Endothelial cell of umbilical vein (primary cell): ENCODE data around the gene USP51. TPM values are rescaled to one million over a fixed set of nuclear protein-coding genes. Genes with fewer than 3 reads are reported as not detected.

Source experiments
- BruUV-seq: library from RNA; stranded (reverse); fragments of 400-500 nt; replicated peaks from 2 replicates; lab custom pipeline; 2021; lab: Mats Ljungman, UMichigan
- CTCF ChIA-PET: fragments of 300-600, 350-600 bp; sonication (Branson Sonifier 250); formaldehyde crosslinking; loops from one replicate; lab custom pipeline; 2021; ENCODE audit warnings: antibody characterized with exemption, inconsistent platforms; lab: Charles Lee
- POLR2A ChIA-PET: fragments of 300-600, 350-600 bp; sonication (Branson Sonifier 250); formaldehyde crosslinking; loops from one replicate; lab custom pipeline; 2021; ENCODE audit warnings: antibody characterized with exemption, inconsistent platforms; lab: Charles Lee
- DNase-seq: peaks from one replicate; pipeline ENCODE4 v3.0.0-alpha.2; 2011; ENCODE audit warnings: low read depth, low spot score
- FAIRE-seq: peaks from 2 replicates; lab custom pipeline; 2011; peaks lifted over from hg19 to GRCh38; lab: Jason Lieb, UNC
- H2AFZ ChIP-seq: 2 replicates; pipeline ENCODE4 v1.6.0; 2012; ENCODE audit warnings: low read depth, low read length, control low read depth, inconsistent platforms
- H3K27ac ChIP-seq: 2 replicates; pipeline ENCODE4 v1.5.1; 2011; ENCODE audit warnings: low read depth, mild to moderate bottlenecking, control low read depth, low read length, moderate library complexity; ENCODE audit not compliant: insufficient read depth
- H3K27me3 ChIP-seq, 2 experiments: 2 replicates each; pipeline versions ENCODE4 v1.6.0 to v1.6.1; 2011; ENCODE audit warnings: low read length in 2 of 2, mixed read lengths in 1 of 2; ENCODE audit not compliant: control insufficient read depth in 2 of 2, insufficient read depth in 2 of 2
- H3K36me3 ChIP-seq, 2 experiments: 2 replicates in 1 of 2; 3 replicates in 1 of 2; pipeline ENCODE4 v1.5.1; 2011; ENCODE audit warnings: low read length in 2 of 2, mild to moderate bottlenecking in 1 of 2, moderate library complexity in 1 of 2; ENCODE audit not compliant: control insufficient read depth in 2 of 2, insufficient read depth in 2 of 2; ENCODE audit errors: extremely low read depth in 1 of 2
- H3K4me1 ChIP-seq: 3 replicates; pipeline ENCODE4 v1.5.1; 2011; ENCODE audit warnings: mild to moderate bottlenecking, low read length; ENCODE audit not compliant: control insufficient read depth, insufficient read depth; ENCODE audit errors: extremely low read depth
- H3K4me2 ChIP-seq: 2 replicates; pipeline ENCODE4 v1.6.1; 2011; ENCODE audit warnings: low read length, control low read depth, mixed read lengths; ENCODE audit not compliant: insufficient read depth
- H3K4me3 ChIP-seq, 3 experiments: fragments of 200-600 bp in 1 of 3; sonication (generic), shearing (Covaris generic) in 1 of 3; replicated peaks in 1 of 3; 2 replicates each; pipeline ENCODE4 v1.5.1; 2011 to 2016; ENCODE audit warnings: control low read depth in 3 of 3, low read length in 3 of 3, mild to moderate bottlenecking in 2 of 3, inconsistent platforms in 1 of 3, low read depth in 1 of 3, moderate library complexity in 1 of 3; ENCODE audit not compliant: insufficient read depth in 1 of 3
- H3K79me2 ChIP-seq: 2 replicates; pipeline ENCODE4 v1.6.0; 2012; ENCODE audit warnings: low read length, inconsistent platforms; ENCODE audit not compliant: control insufficient read depth, insufficient read depth
- H3K9ac ChIP-seq: replicated peaks from 2 replicates; pipeline ENCODE3; 2011; ENCODE audit warnings: low read length, control low read depth; ENCODE audit not compliant: insufficient read depth; ENCODE audit errors: extremely low read depth
- H3K9me1 ChIP-seq: replicated peaks from 3 replicates; pipeline ENCODE4 v1.6.0; 2011; ENCODE audit warnings: mild to moderate bottlenecking, low read length; ENCODE audit not compliant: control insufficient read depth, insufficient read depth; ENCODE audit errors: extremely low read depth
- H3K9me3 ChIP-seq: replicated peaks from 2 replicates; pipeline ENCODE4 v1.5.1; 2012; ENCODE audit warnings: low read length, inconsistent platforms; ENCODE audit not compliant: control insufficient read depth, insufficient read depth
- H4K20me1 ChIP-seq: replicated peaks from 2 replicates; pipeline ENCODE3; 2011; ENCODE audit warnings: mild to moderate bottlenecking, low read length; ENCODE audit not compliant: control insufficient read depth, insufficient read depth; ENCODE audit errors: extremely low read depth
- EZH2 ChIP-seq: IDR thresholded peaks from 2 replicates; pipeline ENCODE4 v1.6.1; 2012; ENCODE audit warnings: borderline replicate concordance, low read depth, mild to moderate bottlenecking, moderate library complexity, low read length, inconsistent platforms; ENCODE audit not compliant: severe bottlenecking
- FOS ChIP-seq: IDR thresholded peaks from 2 replicates; pipeline ENCODE4 v1.6.1; 2011; ENCODE audit warnings: mild to moderate bottlenecking, low read length, moderate library complexity, borderline replicate concordance; ENCODE audit not compliant: insufficient read depth
- GATA2 ChIP-seq: IDR thresholded peaks from 2 replicates; pipeline ENCODE4 v1.7.0; 2011; ENCODE audit warnings: low read depth, mild to moderate bottlenecking, moderate library complexity, mixed read lengths, low read length; ENCODE audit not compliant: insufficient read length, insufficient read depth
- JUN ChIP-seq: IDR thresholded peaks from 2 replicates; pipeline ENCODE4 v1.6.1; 2011; ENCODE audit warnings: borderline replicate concordance, low read depth; ENCODE audit not compliant: insufficient read length, insufficient read depth
- MYC ChIP-seq: IDR thresholded peaks from one replicate; pipeline ENCODE4 v1.6.1; 2011; ENCODE audit warnings: mild to moderate bottlenecking, low read depth, low read length
- POLR2A ChIP-seq: IDR thresholded peaks from 2 replicates; pipeline ENCODE4 v1.6.1; 2012; ENCODE audit warnings: low read depth, mild to moderate bottlenecking, control low read depth, low read length
- POLR2AphosphoS5 ChIP-seq: IDR thresholded peaks from 2 replicates; pipeline ENCODE4 v1.6.1; 2012; ENCODE audit warnings: low read depth, mild to moderate bottlenecking, control low read depth, low read length, moderate library complexity; ENCODE audit not compliant: insufficient read depth
- dilution Hi-C: fragments of 300-500 bp; cut with MboI; formaldehyde crosslinking; loops from one replicate; pipeline ENCODE4 v1.15.0; 2019; ENCODE audit warnings: low sequenced_read_pairs; ENCODE audit not compliant: extremely low pct_ligation_motif_present
- intact Hi-C: fragments of 100-400 bp; cut with micrococcal nuclease; formaldehyde crosslinking; loops from one replicate; pipeline ENCODE4 v1.10.0; 2022
- polyA plus RNA-seq, 4 experiments: library from polyadenylated mRNA; depleted of rRNA in 3 of 4; stranded (reverse) in 3 of 4; unstranded in 1 of 4; fragments of >200 nt; gene quantifications; 2 replicates each; pipeline versions ENCODE4 v1.2.1 to v1.2.3, GENCODE V29; 2011 to 2012; ENCODE audit warnings: missing spikeins in 1 of 4
- total RNA-seq: library from RNA; stranded (reverse); gene quantifications from 2 replicates; pipeline ENCODE4 v1.2.3, GENCODE V29; 2021
- TF ChIP-seq, protein P1 (sequence below): IDR thresholded peaks from 2 replicates; pipeline ENCODE4 v1.6.1; 2011; ENCODE audit not compliant: insufficient read depth, insufficient read length
- TF ChIP-seq, protein P2 (sequence below), 2 donors: IDR thresholded peaks; 1 replicate in 1 of 2; 2 replicates in 1 of 2; pipeline ENCODE4 v1.5.1; 2011; ENCODE audit warnings: low read length in 2 of 2, mild to moderate bottlenecking in 2 of 2, moderate library complexity in 2 of 2, control low read depth in 1 of 2, inconsistent platforms in 1 of 2, low read depth in 1 of 2; ENCODE audit not compliant: insufficient read depth in 1 of 2; ENCODE audit errors: extremely low read depth in 1 of 2

USP51 gene
- total and polyA plus RNA-seq, 2 donors (not counting 3 experiments of a cell fraction or from before 2014, with no cell fraction given), result 0.77 to 0.86 TPM

DNA sequence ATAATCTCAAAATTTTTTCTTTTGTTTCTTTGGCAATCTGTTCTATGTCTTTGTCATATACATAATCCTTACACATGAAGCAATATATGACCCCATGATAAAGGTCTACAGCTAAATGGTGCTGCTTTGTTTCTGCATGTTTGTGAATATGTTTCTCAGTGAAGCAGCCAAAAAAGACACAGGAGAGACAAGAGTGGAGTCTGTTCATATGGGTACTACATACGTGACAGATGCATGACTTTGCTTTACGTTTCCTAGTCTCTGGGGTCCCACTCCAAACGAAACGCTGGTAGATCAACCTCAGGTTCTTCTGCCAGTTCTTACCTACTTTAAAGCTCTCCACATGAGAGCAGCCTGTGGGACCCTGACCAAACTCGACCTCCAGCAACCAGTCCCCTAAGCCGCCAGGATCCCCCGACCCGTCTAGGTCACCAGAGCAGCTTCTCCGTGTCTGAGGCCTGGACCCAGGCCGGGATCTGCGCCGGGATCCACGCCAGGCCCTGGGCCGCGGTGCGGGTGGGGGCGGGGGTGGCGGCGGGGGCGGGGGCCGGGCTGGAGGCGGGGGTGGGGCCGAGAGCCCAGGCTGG lies 1.5 kb downstream of the USP51 start:
- TF ChIP-seq GATA2 (no peak), MYC (no peak), POLR2A (no peak), POLR2AphosphoS5 (no peak), FOS (no peak), EZH2 (no peak), JUN (no peak)
- TF ChIP-seq, protein P1, sequence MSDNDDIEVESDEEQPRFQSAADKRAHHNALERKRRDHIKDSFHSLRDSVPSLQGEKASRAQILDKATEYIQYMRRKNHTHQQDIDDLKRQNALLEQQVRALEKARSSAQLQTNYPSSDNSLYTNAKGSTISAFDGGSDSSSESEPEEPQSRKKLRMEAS, result no peak
- TF ChIP-seq, protein P2, sequence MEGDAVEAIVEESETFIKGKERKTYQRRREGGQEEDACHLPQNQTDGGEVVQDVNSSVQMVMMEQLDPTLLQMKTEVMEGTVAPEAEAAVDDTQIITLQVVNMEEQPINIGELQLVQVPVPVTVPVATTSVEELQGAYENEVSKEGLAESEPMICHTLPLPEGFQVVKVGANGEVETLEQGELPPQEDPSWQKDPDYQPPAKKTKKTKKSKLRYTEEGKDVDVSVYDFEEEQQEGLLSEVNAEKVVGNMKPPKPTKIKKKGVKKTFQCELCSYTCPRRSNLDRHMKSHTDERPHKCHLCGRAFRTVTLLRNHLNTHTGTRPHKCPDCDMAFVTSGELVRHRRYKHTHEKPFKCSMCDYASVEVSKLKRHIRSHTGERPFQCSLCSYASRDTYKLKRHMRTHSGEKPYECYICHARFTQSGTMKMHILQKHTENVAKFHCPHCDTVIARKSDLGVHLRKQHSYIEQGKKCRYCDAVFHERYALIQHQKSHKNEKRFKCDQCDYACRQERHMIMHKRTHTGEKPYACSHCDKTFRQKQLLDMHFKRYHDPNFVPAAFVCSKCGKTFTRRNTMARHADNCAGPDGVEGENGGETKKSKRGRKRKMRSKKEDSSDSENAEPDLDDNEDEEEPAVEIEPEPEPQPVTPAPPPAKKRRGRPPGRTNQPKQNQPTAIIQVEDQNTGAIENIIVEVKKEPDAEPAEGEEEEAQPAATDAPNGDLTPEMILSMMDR (IDR thresholded peaks at IDR 0.05; ENCODE audit: extremely low read depth in 1 of 2, insufficient read depth in 1 of 2, low read depth in 1 of 2, low read length in 2 of 2), result no peak
- peak overlapping the region in 2 of 3 experiments; percentile 5 to 70 for H3K4me3 ChIP-seq
- peaks cover 2% of the 10 kb centered on the region for H3K4me1 ChIP-seq
- no peak overlapping the region for H3K9ac ChIP-seq
- POLR2A ChIA-PET, result interaction anchor here (1.3 kb wide), 1 partner anchor 36 kb away, joined by 4 read pairs; the partner anchor contains the start of gene MAGEH1
- no peaks in the 10 kb centered on the region for H3K27me3 ChIP-seq
- no peak overlapping the region for H3K27ac ChIP-seq
- FAIRE-seq (no peak), DNase-seq (peak; percentile 2)
- intact Hi-C loops (no loop called here), dilution Hi-C loops (no loop called here)
- H4K20me1 ChIP-seq, result no peaks in the 10 kb centered on the region
- peak overlapping the region; percentile 12 for H3K4me2 ChIP-seq
- no peaks in the 10 kb centered on the region for H3K9me1 ChIP-seq
- CTCF ChIA-PET, result interaction anchor here (1.1 to 2.0 kb wide), 5 partner anchors 62 to 761 kb away, joined by 3 to 32 read pairs (median 4); partner anchors contain the start of gene RRAGB
- H3K9me3 ChIP-seq, result no peaks in the 10 kb centered on the region
- H2AFZ ChIP-seq, result peak overlapping the region; percentile 77
- H3K79me2 ChIP-seq, result no peaks in the 10 kb centered on the region
- BruUV-seq, result no TSS peak
- no peaks in the 10 kb centered on the region for H3K36me3 ChIP-seq
